Neural cell (in vitro differentiated cells): Measurements from ENCODE around the gene RDM1. TPM values are rescaled to one million over a fixed set of nuclear protein-coding genes. Genes with fewer than 3 reads are reported as not detected.

Source experiments
- H2AFZ ChIP-seq: fragments of 200-600, 300-800 bp; sonication (generic), shearing (Covaris generic); 2 replicates; pipeline ENCODE4 v1.6.0; 2014; ENCODE audit warnings: low read depth, mild to moderate bottlenecking, antibody characterized with exemption, low read length, moderate library complexity
- H3F3A ChIP-seq: fragments of 200-600 bp; shearing (Covaris generic); 2 replicates; pipeline ENCODE4 v1.6.1; 2016; ENCODE audit warnings: mild to moderate bottlenecking, moderate library complexity, mixed read lengths, antibody characterized with exemption, low read length; ENCODE audit not compliant: insufficient read depth, poor library complexity, severe bottlenecking
- H3K27ac ChIP-seq: fragments of 200-600, 300-800 bp; sonication (generic), shearing (Covaris generic); 2 replicates; pipeline ENCODE4 v1.5.1; 2014; ENCODE audit warnings: mild to moderate bottlenecking, low read length, moderate library complexity
- H3K27me3 ChIP-seq: fragments of 300-800, 200-600 bp; sonication (generic), shearing (Covaris generic); 2 replicates; pipeline ENCODE4 v1.6.0; 2014; ENCODE audit warnings: mild to moderate bottlenecking, low read depth, low read length, moderate library complexity; ENCODE audit not compliant: insufficient read depth
- H3K36me3 ChIP-seq: fragments of 300-800, 200-600 bp; sonication (generic), shearing (Covaris generic); 2 replicates; pipeline ENCODE4 v1.5.1; 2014; ENCODE audit warnings: mild to moderate bottlenecking, antibody characterized with exemption, low read length, moderate library complexity; ENCODE audit not compliant: insufficient read depth
- H3K4me2 ChIP-seq: fragments of 300-800, 200-600 bp; sonication (generic), shearing (Covaris generic); 2 replicates; pipeline ENCODE4 v1.6.0; 2014; ENCODE audit warnings: mild to moderate bottlenecking, low read length
- H3K4me3 ChIP-seq: fragments of 300-800, 200-600 bp; sonication (generic), shearing (Covaris generic); 2 replicates; pipeline ENCODE4 v1.5.1; 2014; ENCODE audit warnings: mild to moderate bottlenecking, low read length, moderate library complexity
- H3K79me2 ChIP-seq: fragments of 200-600 bp; shearing (Covaris generic); replicated peaks from 2 replicates; pipeline ENCODE4 v1.6.0; 2014; ENCODE audit warnings: mild to moderate bottlenecking, low read length, moderate library complexity; ENCODE audit not compliant: insufficient read depth
- H3K9ac ChIP-seq: fragments of 300-800, 200-600 bp; sonication (generic), shearing (Covaris generic); 2 replicates; pipeline ENCODE4 v1.6.1; 2016; ENCODE audit warnings: mild to moderate bottlenecking, low read length, mixed read lengths
- H3K9me2 ChIP-seq: fragments of 200-600 bp; shearing (Covaris generic); 2 replicates; pipeline ENCODE4 v1.6.1; 2016; ENCODE audit warnings: mild to moderate bottlenecking, low read length, mixed read lengths; ENCODE audit not compliant: insufficient read depth
- H3K9me3 ChIP-seq: fragments of 200-600, 300-800 bp; sonication (generic), shearing (Covaris generic); 2 replicates; pipeline ENCODE4 v1.6.1; 2016; ENCODE audit warnings: mild to moderate bottlenecking, mixed run types, low read length, moderate library complexity, mixed read lengths
- H4K20me1 ChIP-seq: fragments of 200-600 bp; shearing (Covaris generic); 2 replicates; pipeline ENCODE4 v1.6.1; 2016; ENCODE audit warnings: mild to moderate bottlenecking, mixed run types; ENCODE audit not compliant: insufficient read depth
- CTCF ChIP-seq: fragments of 450-650 bp; IDR thresholded peaks from 2 replicates; pipeline ENCODE4 v1.5.1; 2014; ENCODE audit warnings: antibody characterized with exemption, mild to moderate bottlenecking, moderate library complexity; ENCODE audit not compliant: poor library complexity, severe bottlenecking
- EP300 ChIP-seq: fragments of 450-650 bp; conservative IDR thresholded peaks from 2 replicates; pipeline ENCODE4 v1.6.1; 2014; ENCODE audit warnings: antibody characterized with exemption, mild to moderate bottlenecking, moderate library complexity; ENCODE audit not compliant: poor library complexity, severe bottlenecking
- EZH2 ChIP-seq: fragments of 200-600, 300-800 bp; shearing (Covaris generic), sonication (generic); IDR thresholded peaks from 2 replicates; pipeline ENCODE4 v1.6.1; 2014; ENCODE audit warnings: antibody characterized with exemption, low read length, borderline replicate concordance, mild to moderate bottlenecking; ENCODE audit not compliant: insufficient read depth, poor library complexity, severe bottlenecking
- MXI1 ChIP-seq: fragments of 450-650 bp; conservative IDR thresholded peaks from 2 replicates; pipeline ENCODE4 v1.6.1; 2014; ENCODE audit warnings: antibody characterized with exemption, mild to moderate bottlenecking; ENCODE audit not compliant: poor library complexity, severe bottlenecking
- POLR2AphosphoS5 ChIP-seq: IDR thresholded peaks from 2 replicates; pipeline ENCODE4 v1.6.1; 2012
- RAD21 ChIP-seq: fragments of 450-650 bp; conservative IDR thresholded peaks from 2 replicates; pipeline ENCODE4 v1.6.1; 2014; ENCODE audit warnings: antibody characterized with exemption, mild to moderate bottlenecking, moderate library complexity
- REST ChIP-seq: IDR thresholded peaks from 2 replicates; pipeline ENCODE4 v1.6.1; 2012; ENCODE audit warnings: borderline replicate concordance
- SMC3 ChIP-seq: fragments of 450-650 bp; conservative IDR thresholded peaks from 2 replicates; pipeline ENCODE4 v1.6.1; 2014; ENCODE audit warnings: antibody characterized with exemption, mild to moderate bottlenecking, moderate library complexity; ENCODE audit not compliant: poor library complexity
- TAF1 ChIP-seq: IDR thresholded peaks from 2 replicates; pipeline ENCODE4 v1.6.1; 2012; ENCODE audit warnings: low read depth
- polyA plus RNA-seq: library from polyadenylated mRNA; depleted of rRNA; stranded (reverse); fragments of >200 nt; gene quantifications from 2 replicates; pipeline ENCODE4 v1.2.3, GENCODE V29; 2014

Gene RDM1
- polyA plus RNA-seq, 1 donor from 2014 or later: not detected

GRCh38 chr17:35912942-35913341 lies 17.6 kb downstream of the RDM1 start:
- no peaks in the 10 kb centered on the region for H3K36me3 ChIP-seq
- no peak overlapping the region for H2AFZ ChIP-seq
- TF ChIP-seq SMC3 (no peak), RAD21 (no peak), TAF1 (no peak), POLR2AphosphoS5 (no peak), CTCF (no peak), MXI1 (no peak), EZH2 (no peak)
- no peaks in the 10 kb centered on the region for H4K20me1 ChIP-seq
- H3K79me2 ChIP-seq: no peaks in the 10 kb centered on the region
- no peaks in the 10 kb centered on the region for H3F3A ChIP-seq
- no peak overlapping the region for H3K4me3 ChIP-seq
- H3K9me3 ChIP-seq: no peaks in the 10 kb centered on the region
- no peaks in the 10 kb centered on the region for H3K9me2 ChIP-seq
- H3K4me2 ChIP-seq: no peak overlapping the region
- H3K27me3 ChIP-seq: no peaks in the 10 kb centered on the region
- no peak overlapping the region for H3K27ac ChIP-seq
- no peak overlapping the region for H3K9ac ChIP-seq

- Histone ChIP-seq H2AFZ (no peak overlapping the region), H3K9me3 (no peaks in the 10 kb centered on the region), H4K20me1 (no peaks in the 10 kb centered on the region), H3K4me2 (no peak overlapping the region), H3K9me2 (no peaks in the 10 kb centered on the region), H3K9ac (no peak overlapping the region), H3K79me2 (no peaks in the 10 kb centered on the region), H3K27me3 (no peaks in the 10 kb centered on the region), H3F3A (no peaks in the 10 kb centered on the region), H3K4me3 (no peak overlapping the region), H3K36me3 (no peaks in the 10 kb centered on the region), H3K27ac (no peak overlapping the region)
- TF ChIP-seq MXI1: no peak
- TF ChIP-seq TAF1: no peak
- TF ChIP-seq EZH2: no peak
- TF ChIP-seq SMC3: no peak
- TF ChIP-seq POLR2AphosphoS5: no peak
These were observed 18.1 kb downstream of the RDM1 start for GRCh38 chr17:35912339-35912912.

- no peak overlapping the region for H3K4me3 ChIP-seq
- H3K4me2 ChIP-seq: no peak overlapping the region
- H2AFZ ChIP-seq: no peak overlapping the region
- no peaks in the 10 kb centered on the region for H3F3A ChIP-seq
- no peaks in the 10 kb centered on the region for H3K9me3 ChIP-seq
- TF ChIP-seq TAF1 (no peak), REST (no peak), MXI1 (no peak), RAD21 (no peak), EZH2 (no peak), CTCF (no peak), EP300 (no peak), SMC3 (no peak)
- no peak overlapping the region for H3K9ac ChIP-seq
- H3K27ac ChIP-seq: no peak overlapping the region
- no peaks in the 10 kb centered on the region for H3K79me2 ChIP-seq
- no peaks in the 10 kb centered on the region for H3K9me2 ChIP-seq
- no peaks in the 10 kb centered on the region for H3K36me3 ChIP-seq
- no peaks in the 10 kb centered on the region for H4K20me1 ChIP-seq
- H3K27me3 ChIP-seq: no peaks in the 10 kb centered on the region
These were observed 21.2 kb downstream of the RDM1 start for GRCh38 chr17:35909408-35909807.
